Kidney (tissue), 14 donors: ENCODE results near the gene GALNT4. TPM values are rescaled to one million over a fixed set of nuclear protein-coding genes. Genes with fewer than 3 reads are reported as not detected.

Experiments
- DNase-seq, 5 donors: peaks; one replicate each; pipeline ENCODE4 v3.0.0-alpha.2; 2013 to 2020
- FAIRE-seq: peaks from 2 replicates; lab custom pipeline; 2012; peaks lifted over from hg19 to GRCh38; lab: Jason Lieb, UNC
- H3K27ac ChIP-seq, 2 donors: one replicate each; pipeline ENCODE4 v1.7.0; 2013; ENCODE audit warnings: low read depth in 2 of 2, low read length in 2 of 2, inconsistent platforms in 1 of 2
- H3K27me3 ChIP-seq: one replicate; pipeline ENCODE4 v1.7.1; 2013; ENCODE audit warnings: low read length, inconsistent platforms; ENCODE audit not compliant: control insufficient read depth, insufficient read depth
- H3K36me3 ChIP-seq, 3 donors: one replicate each; pipeline versions ENCODE4 v1.7.0 to v1.7.1; 2013; ENCODE audit warnings: low read length in 3 of 3, control low read depth in 1 of 3, inconsistent platforms in 1 of 3; ENCODE audit not compliant: insufficient read depth in 3 of 3, control insufficient read depth in 2 of 3
- H3K4me1 ChIP-seq, 3 donors: one replicate each; pipeline versions ENCODE4 v1.7.0 to v1.7.1; 2013; ENCODE audit warnings: low read length in 3 of 3, inconsistent platforms in 1 of 3, low read depth in 1 of 3; ENCODE audit not compliant: control insufficient read depth in 2 of 3, insufficient read depth in 2 of 3
- H3K4me3 ChIP-seq, 3 donors: one replicate each; pipeline versions ENCODE4 v1.7.0 to v1.8.1; 2013; ENCODE audit warnings: low read length in 3 of 3, control low read depth in 1 of 3, inconsistent platforms in 1 of 3
- H3K9ac ChIP-seq, 3 donors: one replicate each; pipeline versions ENCODE4 v1.7.0 to v1.7.1; 2013; ENCODE audit warnings: low read length in 3 of 3, control low read depth in 1 of 3, inconsistent platforms in 1 of 3
- H3K9me3 ChIP-seq, 3 donors: one replicate each; pipeline versions ENCODE4 v1.7.0 to v1.7.1; 2013; ENCODE audit warnings: low read length in 3 of 3, control low read depth in 1 of 3, inconsistent platforms in 1 of 3; ENCODE audit not compliant: control insufficient read depth in 2 of 3, insufficient read depth in 1 of 3
- intact Hi-C: fragments of 100-400 bp; cut with DNase I; formaldehyde crosslinking; loops from one replicate; pipeline ENCODE4 v1.11.1; 2022
- polyA plus RNA-seq: library from polyadenylated mRNA; stranded (reverse); fragments of 350-450 nt; fragmentation: Illumina TruSeq; extraction: RNeasy Lipid Tissue Mini Kit (QIAGEN cat#74804); gene quantifications from one replicate; pipeline ENCODE4 v1.2.3, GENCODE V29; 2014; ENCODE audit warnings: low read depth, low replicate concordance; ENCODE audit not compliant: insufficient read depth
- total RNA-seq: library from RNA; stranded (reverse); fragmentation: NEBNext Ultra II Directional; extraction: Animal tissue kit (Norgen Biotek cat#: 25700); gene quantifications from one replicate; pipeline ENCODE4 v1.2.1, GENCODE V29; 2021
- TF ChIP-seq, protein P1 (sequence below): IDR thresholded peaks from 3 replicates; pipeline ENCODE4 v1.5.1; 2012; ENCODE audit warnings: mild to moderate bottlenecking, moderate library complexity, borderline replicate concordance; ENCODE audit not compliant: insufficient read depth; ENCODE audit errors: extremely low read depth
- donor health status: control.
- donor health status: control.
- donor health status: control.
- donor health status: control.
- donor health status: control.
- donor health status: DM: yes; HTN: yes; CAD: no.
- donor health status: Normal renal cell carcinoma (clear cell type).

Gene GALNT4
- total and polyA plus RNA-seq, 2 donors from 2014 or later, result 2.6 to 14.4 TPM

- Histone ChIP-seq H3K27ac (no peak overlapping the region), H3K4me1 (peaks cover 0 to 5% (median 0%) of the 10 kb centered on the region in 3 donors), H3K9ac (no peak overlapping the region), H3K4me3 (no peak overlapping the region), H3K27me3 (no peaks in the 10 kb centered on the region), H3K36me3 (no peaks in the 10 kb centered on the region), H3K9me3 (no peaks in the 10 kb centered on the region)
- intact Hi-C loops, result no loop called here
- peak in 1 of 5 donors; percentile 27 for DNase-seq
- FAIRE-seq, result no peak
- TF ChIP-seq, protein P1, sequence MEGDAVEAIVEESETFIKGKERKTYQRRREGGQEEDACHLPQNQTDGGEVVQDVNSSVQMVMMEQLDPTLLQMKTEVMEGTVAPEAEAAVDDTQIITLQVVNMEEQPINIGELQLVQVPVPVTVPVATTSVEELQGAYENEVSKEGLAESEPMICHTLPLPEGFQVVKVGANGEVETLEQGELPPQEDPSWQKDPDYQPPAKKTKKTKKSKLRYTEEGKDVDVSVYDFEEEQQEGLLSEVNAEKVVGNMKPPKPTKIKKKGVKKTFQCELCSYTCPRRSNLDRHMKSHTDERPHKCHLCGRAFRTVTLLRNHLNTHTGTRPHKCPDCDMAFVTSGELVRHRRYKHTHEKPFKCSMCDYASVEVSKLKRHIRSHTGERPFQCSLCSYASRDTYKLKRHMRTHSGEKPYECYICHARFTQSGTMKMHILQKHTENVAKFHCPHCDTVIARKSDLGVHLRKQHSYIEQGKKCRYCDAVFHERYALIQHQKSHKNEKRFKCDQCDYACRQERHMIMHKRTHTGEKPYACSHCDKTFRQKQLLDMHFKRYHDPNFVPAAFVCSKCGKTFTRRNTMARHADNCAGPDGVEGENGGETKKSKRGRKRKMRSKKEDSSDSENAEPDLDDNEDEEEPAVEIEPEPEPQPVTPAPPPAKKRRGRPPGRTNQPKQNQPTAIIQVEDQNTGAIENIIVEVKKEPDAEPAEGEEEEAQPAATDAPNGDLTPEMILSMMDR, result no peak
Measured at GRCh38 chr12:89481213-89481914, 43.2 kb downstream of the GALNT4 start.

DNA sequence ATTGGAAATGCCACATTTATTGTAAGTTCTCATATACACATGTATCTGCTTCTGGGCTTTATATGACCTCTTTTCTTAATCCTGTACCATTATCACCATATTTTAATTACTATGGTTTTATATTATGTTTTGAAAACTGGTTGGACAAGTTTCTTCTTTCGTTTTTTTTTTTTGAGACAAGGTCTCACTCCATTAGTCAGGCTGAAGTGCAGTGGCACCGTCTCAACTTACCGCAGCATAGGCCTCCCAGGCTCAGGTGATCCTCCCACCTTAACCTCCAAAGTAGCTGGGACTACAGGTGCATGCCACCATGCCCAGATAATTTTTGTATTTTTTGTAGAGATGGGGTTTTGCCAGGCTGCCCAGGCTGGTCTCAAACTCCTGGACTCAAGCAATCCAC is 44.6 kb downstream of the GALNT4 start:
- intact Hi-C loops, result loop anchor here (10.0 kb wide), 1 partner anchor 55 kb away; no protein-coding TSS in a partner anchor
- Histone ChIP-seq H3K36me3 (no peaks in the 10 kb centered on the region), H3K9ac (no peak overlapping the region), H3K27me3 (no peaks in the 10 kb centered on the region), H3K27ac (no peak overlapping the region), H3K4me3 (no peak overlapping the region), H3K9me3 (no peaks in the 10 kb centered on the region), H3K4me1 (peaks cover 0 to 5% (median 0%) of the 10 kb centered on the region in 3 donors)
- DNase-seq, result no peak
- peak; percentile 41 for FAIRE-seq
- TF ChIP-seq, protein P1, result no peak

DNA sequence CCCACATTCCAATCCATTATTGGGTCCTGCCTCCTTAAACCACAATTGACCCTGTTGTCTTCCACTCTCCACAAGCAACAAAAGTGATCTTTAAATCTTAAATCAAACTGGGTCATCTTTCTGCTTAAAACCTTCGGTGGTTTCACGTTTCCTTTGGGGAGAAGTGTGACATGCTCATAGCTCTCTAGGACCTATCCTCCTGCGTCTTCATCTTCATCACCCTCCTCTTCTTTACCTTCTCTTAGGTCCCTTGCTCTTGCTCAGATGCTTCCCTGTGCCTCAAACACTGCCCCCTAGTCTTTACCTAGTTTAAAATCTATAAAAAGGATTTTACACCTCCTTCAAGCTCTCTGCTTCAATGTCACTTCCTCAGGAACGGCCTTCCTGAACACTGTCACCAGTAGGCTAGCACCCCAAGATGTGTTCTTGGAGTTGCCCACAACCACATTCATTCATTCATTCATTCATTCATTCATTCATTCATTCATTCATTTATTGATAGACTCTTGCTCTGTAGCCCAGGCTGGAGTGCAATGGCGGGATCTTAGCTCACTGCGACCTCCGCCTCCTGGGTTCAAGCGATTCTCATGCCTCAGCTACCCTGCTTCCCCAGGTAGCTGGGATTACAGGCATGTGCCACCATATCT is 46.8 kb downstream of the GALNT4 start:
- no peak overlapping the region for H3K9ac ChIP-seq
- FAIRE-seq (no peak), DNase-seq (no peak)
- H3K4me3 ChIP-seq, result no peak overlapping the region
- no peak overlapping the region for H3K27ac ChIP-seq
- TF ChIP-seq, protein P1, result no peak
- peaks cover 0 to 2% (median 0%) of the 10 kb centered on the region in 3 donors for H3K4me1 ChIP-seq
- H3K27me3 ChIP-seq, result no peaks in the 10 kb centered on the region
- intact Hi-C loops, result loop anchor here (10.0 kb wide), 1 partner anchor 57 kb away; no protein-coding TSS in a partner anchor
- no peaks in the 10 kb centered on the region for H3K36me3 ChIP-seq
- H3K9me3 ChIP-seq, result no peaks in the 10 kb centered on the region
